K562 (cell line): Measurements from ENCODE around the gene CCNT1.
"Not testable (repeated sequence)": the region's sequence is repeated elsewhere in the genome, so short reads cannot be mapped to it uniquely, and the experiment has no call there.

Source experiments
- KDM1A ChIP-seq, 2 experiments: fragments of 450-650 bp; IDR thresholded peaks; 2 replicates each; pipeline ENCODE4 v1.6.1; 2016; ENCODE audit warnings: mild to moderate bottlenecking in 2 of 2
- KLF13 ChIP-seq: fragments of 450-650 bp; IDR thresholded peaks from 2 replicates; pipeline ENCODE4 v1.6.1; 2016; ENCODE audit warnings: missing genetic modification characterization, low read depth, mild to moderate bottlenecking, missing compliant biosample characterization, moderate library complexity, borderline replicate concordance
- MTA3 ChIP-seq: fragments of 450-650 bp; formaldehyde crosslinking; IDR thresholded peaks from 2 replicates; pipeline ENCODE4 v1.6.1; 2017; ENCODE audit warnings: mild to moderate bottlenecking, borderline replicate concordance
- NBN ChIP-seq: fragments of 450-650 bp; IDR thresholded peaks from 2 replicates; pipeline ENCODE4 v1.6.1; 2016; ENCODE audit warnings: low read depth, mild to moderate bottlenecking
- RBM39 ChIP-seq: fragments of 200-400 bp; formaldehyde crosslinking; optimal IDR thresholded peaks from 2 replicates; pipeline ENCODE3; 2018; ENCODE audit warnings: low read depth, low read length
- SMARCA5 ChIP-seq: fragments of 450-650 bp; IDR thresholded peaks from 2 replicates; pipeline ENCODE4 v1.6.1; 2016
- TCF7L2 ChIP-seq: fragments of 150-350 bp; IDR thresholded peaks from 2 replicates; pipeline ENCODE4 v1.6.1; 2016; ENCODE audit warnings: low read depth, mild to moderate bottlenecking, low read length, moderate library complexity
- ZFX ChIP-seq: sonication (generic); formaldehyde crosslinking; IDR thresholded peaks from 2 replicates; pipeline ENCODE4 v1.8.0; 2022; ENCODE audit warnings: mild to moderate bottlenecking, missing genetic modification reagents, moderate library complexity
- ZNF24 ChIP-seq: fragments of 450-650 bp; IDR thresholded peaks from 2 replicates; pipeline ENCODE4 v1.6.1; 2016
- TF ChIP-seq, protein P1 (sequence below), 3 experiments: IDR thresholded peaks in 2 of 3; conservative IDR thresholded peaks in 1 of 3; 2 replicates each; pipeline ENCODE4 v1.5.1; 2011 to 2012; ENCODE audit warnings: low read length in 3 of 3, mild to moderate bottlenecking in 3 of 3, control low read depth in 2 of 3, improper control_type of control experiment in 1 of 3, inconsistent platforms in 1 of 3, low read depth in 1 of 3, mixed read lengths in 1 of 3, moderate library complexity in 1 of 3; ENCODE audit not compliant: insufficient read depth in 2 of 3
- TF ChIP-seq, protein P2 (sequence below), 2 experiments: fragments of 450-650 bp; formaldehyde crosslinking in 1 of 2; IDR thresholded peaks; 2 replicates each; pipeline versions ENCODE4 v1.4.0 to v1.6.1; 2014 to 2020; ENCODE audit warnings: mild to moderate bottlenecking in 2 of 2, borderline replicate concordance in 1 of 2, low read depth in 1 of 2
- TF ChIP-seq, protein P3 (sequence below), 2 experiments: IDR thresholded peaks; 2 replicates each; pipeline ENCODE4 v1.6.1; 2011; ENCODE audit warnings: borderline replicate concordance in 1 of 2, control low read depth in 1 of 2, low read depth in 1 of 2, low read length in 1 of 2, mild to moderate bottlenecking in 1 of 2, mixed read lengths in 1 of 2, moderate library complexity in 1 of 2; ENCODE audit not compliant: insufficient read depth in 1 of 2, insufficient read length in 1 of 2, poor library complexity in 1 of 2, severe bottlenecking in 1 of 2; ENCODE audit errors: extremely low read depth in 1 of 2

DNA sequence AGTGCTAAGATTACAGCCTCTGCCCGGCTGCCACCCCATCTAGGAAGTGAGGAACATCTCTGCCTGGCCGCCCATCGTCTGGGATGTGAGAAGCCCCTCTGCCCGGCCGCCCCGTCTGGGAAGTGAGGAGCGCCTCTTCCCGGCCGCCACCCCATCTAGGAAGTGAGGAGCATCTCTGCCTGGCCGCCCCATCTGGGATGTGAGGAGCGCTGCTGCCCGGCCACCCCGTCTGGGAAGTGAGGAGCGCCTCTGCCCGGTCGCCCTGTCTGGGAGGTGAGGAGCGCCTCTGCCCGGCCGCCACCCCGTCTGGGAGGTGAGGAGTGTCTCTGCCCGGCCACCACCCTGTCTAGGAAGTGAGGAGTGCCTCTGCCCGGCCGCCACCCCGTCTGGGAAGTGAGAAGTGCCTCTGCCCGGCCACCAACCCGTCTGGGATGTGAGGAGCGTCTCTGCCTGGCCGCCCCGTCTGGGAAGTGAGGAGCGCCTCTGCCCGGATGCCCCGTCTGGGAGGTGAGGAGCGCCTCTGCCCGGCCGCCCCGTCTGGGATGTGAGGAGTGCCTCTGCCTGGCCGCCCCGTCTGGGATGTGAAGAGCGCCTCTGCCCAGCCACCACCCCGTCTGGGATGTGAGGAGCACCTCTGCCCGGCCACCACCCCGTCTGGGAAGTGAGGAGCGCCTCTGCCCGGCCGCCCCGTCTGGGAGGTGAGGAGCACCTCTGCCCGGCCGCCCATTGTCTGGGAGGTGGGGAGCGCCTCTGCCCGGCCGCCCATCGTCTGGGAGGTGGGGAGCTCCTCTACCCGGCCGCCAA lies 74.6 kb downstream of the CCNT1 start:
- not testable (repeated sequence) for TF ChIP-seq ZNF24; MTA3; RBM39; ZFX; NBN; TCF7L2; SMARCA5; KLF13; KDM1A (IDR thresholded peaks at IDR 0.05)
- TF ChIP-seq, protein P1, sequence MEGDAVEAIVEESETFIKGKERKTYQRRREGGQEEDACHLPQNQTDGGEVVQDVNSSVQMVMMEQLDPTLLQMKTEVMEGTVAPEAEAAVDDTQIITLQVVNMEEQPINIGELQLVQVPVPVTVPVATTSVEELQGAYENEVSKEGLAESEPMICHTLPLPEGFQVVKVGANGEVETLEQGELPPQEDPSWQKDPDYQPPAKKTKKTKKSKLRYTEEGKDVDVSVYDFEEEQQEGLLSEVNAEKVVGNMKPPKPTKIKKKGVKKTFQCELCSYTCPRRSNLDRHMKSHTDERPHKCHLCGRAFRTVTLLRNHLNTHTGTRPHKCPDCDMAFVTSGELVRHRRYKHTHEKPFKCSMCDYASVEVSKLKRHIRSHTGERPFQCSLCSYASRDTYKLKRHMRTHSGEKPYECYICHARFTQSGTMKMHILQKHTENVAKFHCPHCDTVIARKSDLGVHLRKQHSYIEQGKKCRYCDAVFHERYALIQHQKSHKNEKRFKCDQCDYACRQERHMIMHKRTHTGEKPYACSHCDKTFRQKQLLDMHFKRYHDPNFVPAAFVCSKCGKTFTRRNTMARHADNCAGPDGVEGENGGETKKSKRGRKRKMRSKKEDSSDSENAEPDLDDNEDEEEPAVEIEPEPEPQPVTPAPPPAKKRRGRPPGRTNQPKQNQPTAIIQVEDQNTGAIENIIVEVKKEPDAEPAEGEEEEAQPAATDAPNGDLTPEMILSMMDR (IDR thresholded peaks at IDR 0.05 in 2 of 3, conservative IDR thresholded peaks at IDR 0.05 in 1 of 3; ENCODE audit: insufficient read depth in 2 of 3, low read depth in 1 of 3, low read length in 3 of 3), result not testable (repeated sequence)
- TF ChIP-seq, protein P2, sequence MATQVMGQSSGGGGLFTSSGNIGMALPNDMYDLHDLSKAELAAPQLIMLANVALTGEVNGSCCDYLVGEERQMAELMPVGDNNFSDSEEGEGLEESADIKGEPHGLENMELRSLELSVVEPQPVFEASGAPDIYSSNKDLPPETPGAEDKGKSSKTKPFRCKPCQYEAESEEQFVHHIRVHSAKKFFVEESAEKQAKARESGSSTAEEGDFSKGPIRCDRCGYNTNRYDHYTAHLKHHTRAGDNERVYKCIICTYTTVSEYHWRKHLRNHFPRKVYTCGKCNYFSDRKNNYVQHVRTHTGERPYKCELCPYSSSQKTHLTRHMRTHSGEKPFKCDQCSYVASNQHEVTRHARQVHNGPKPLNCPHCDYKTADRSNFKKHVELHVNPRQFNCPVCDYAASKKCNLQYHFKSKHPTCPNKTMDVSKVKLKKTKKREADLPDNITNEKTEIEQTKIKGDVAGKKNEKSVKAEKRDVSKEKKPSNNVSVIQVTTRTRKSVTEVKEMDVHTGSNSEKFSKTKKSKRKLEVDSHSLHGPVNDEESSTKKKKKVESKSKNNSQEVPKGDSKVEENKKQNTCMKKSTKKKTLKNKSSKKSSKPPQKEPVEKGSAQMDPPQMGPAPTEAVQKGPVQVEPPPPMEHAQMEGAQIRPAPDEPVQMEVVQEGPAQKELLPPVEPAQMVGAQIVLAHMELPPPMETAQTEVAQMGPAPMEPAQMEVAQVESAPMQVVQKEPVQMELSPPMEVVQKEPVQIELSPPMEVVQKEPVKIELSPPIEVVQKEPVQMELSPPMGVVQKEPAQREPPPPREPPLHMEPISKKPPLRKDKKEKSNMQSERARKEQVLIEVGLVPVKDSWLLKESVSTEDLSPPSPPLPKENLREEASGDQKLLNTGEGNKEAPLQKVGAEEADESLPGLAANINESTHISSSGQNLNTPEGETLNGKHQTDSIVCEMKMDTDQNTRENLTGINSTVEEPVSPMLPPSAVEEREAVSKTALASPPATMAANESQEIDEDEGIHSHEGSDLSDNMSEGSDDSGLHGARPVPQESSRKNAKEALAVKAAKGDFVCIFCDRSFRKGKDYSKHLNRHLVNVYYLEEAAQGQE (IDR thresholded peaks at IDR 0.05; ENCODE audit: borderline replicate concordance), result not testable (repeated sequence)
- TF ChIP-seq, protein P2 (CRISPR knock-in tag; IDR thresholded peaks at IDR 0.05; ENCODE audit: low read depth), result not testable (repeated sequence)
- TF ChIP-seq, protein P3, sequence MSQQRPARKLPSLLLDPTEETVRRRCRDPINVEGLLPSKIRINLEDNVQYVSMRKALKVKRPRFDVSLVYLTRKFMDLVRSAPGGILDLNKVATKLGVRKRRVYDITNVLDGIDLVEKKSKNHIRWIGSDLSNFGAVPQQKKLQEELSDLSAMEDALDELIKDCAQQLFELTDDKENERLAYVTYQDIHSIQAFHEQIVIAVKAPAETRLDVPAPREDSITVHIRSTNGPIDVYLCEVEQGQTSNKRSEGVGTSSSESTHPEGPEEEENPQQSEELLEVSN (IDR thresholded peaks at IDR 0.05; ENCODE audit: borderline replicate concordance in 1 of 2, extremely low read depth in 1 of 2, insufficient read depth in 1 of 2, insufficient read length in 1 of 2, low read depth in 1 of 2, low read length in 1 of 2, poor library complexity in 1 of 2, severe bottlenecking in 1 of 2), result not testable (repeated sequence)
